Activated T-cell treated with anti-CD3 and anti-CD28 coated beads, Interleukin-2, amount 50 U/mL, for 4 hours (primary cell): ENCODE data around the gene MTSS2. TPM values are rescaled to one million over a fixed set of nuclear protein-coding genes. Genes with fewer than 3 reads are reported as not detected.

ENCODE experiments used
- ATAC-seq, 2 donors: fragments of 200-7000 bp; cut with Tn5 transposase; one replicate each; pipeline ENCODE4 v1.10.0; 2021
- DNase-seq: peaks from one replicate; pipeline ENCODE4 v3.0.0-alpha.2; 2020
- H3K27me3 Mint-ChIP-seq: one replicate; pipeline ENCODE4 v1.8.0; 2021; ENCODE audit warnings: low read depth, mixed read lengths
- H3K36me3 Mint-ChIP-seq: one replicate; pipeline ENCODE4 v1.8.0; 2022; ENCODE audit warnings: mixed read lengths; ENCODE audit not compliant: insufficient read depth
- H3K4me1 Mint-ChIP-seq: one replicate; pipeline ENCODE4 v1.8.0; 2021; ENCODE audit warnings: low read depth, mixed read lengths
- H3K4me3 Mint-ChIP-seq: one replicate; pipeline ENCODE4 v1.8.0; 2021; ENCODE audit warnings: mild to moderate bottlenecking, moderate library complexity, mixed read lengths
- H3K9me3 Mint-ChIP-seq: one replicate; pipeline ENCODE4 v1.8.0; 2021; ENCODE audit warnings: mixed read lengths
- total RNA-seq, 3 donors: library from RNA; stranded (reverse); gene quantifications; one replicate each; pipeline ENCODE4 v1.2.1, GENCODE V29; 2021

Gene MTSS2
- total RNA-seq = 1 to 10 TPM; 1.9 to 7.3 (median 4.3) TPM

DNA sequence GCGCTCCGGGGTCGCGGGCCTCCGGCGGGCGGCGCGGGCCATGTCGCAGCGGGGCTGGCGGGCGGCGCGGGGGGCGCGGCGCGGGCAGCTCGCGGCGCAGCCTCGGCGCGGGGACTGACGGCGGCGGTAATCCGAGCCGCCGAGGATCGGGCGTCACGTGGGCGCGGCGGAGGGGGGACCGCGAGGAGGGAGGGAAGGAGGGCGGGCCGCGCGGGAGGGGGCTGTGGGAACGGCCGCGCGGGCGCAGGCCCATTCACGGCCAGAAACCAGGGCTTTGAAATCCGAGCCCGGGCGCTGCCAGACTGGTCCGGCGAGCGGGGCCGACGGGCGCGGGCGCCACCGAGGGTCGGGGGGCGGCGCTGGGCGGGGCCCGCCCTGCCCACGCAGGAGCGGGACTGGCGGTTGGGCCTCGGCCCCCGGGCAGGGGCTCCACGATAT, at the start of gene MTSS2:
TSS of gene MTSS2 (minus strand) at position 116 of the 438 bp plus-strand sequence. CDS start 262 bp downstream, outside the sequence.
- DNase-seq (no peak), ATAC-seq (peak; percentile 60 to 73)
- Mint-ChIP-seq H3K9me3 (no peaks in the 10 kb centered on the region), H3K4me1 (peaks cover 2% of the 10 kb centered on the region), H3K36me3 (no peaks in the 10 kb centered on the region), H3K4me3 (peak within 1 kb of the TSS; percentile 66), H3K27me3 (peaks cover 21% of the 10 kb centered on the region)

DNA sequence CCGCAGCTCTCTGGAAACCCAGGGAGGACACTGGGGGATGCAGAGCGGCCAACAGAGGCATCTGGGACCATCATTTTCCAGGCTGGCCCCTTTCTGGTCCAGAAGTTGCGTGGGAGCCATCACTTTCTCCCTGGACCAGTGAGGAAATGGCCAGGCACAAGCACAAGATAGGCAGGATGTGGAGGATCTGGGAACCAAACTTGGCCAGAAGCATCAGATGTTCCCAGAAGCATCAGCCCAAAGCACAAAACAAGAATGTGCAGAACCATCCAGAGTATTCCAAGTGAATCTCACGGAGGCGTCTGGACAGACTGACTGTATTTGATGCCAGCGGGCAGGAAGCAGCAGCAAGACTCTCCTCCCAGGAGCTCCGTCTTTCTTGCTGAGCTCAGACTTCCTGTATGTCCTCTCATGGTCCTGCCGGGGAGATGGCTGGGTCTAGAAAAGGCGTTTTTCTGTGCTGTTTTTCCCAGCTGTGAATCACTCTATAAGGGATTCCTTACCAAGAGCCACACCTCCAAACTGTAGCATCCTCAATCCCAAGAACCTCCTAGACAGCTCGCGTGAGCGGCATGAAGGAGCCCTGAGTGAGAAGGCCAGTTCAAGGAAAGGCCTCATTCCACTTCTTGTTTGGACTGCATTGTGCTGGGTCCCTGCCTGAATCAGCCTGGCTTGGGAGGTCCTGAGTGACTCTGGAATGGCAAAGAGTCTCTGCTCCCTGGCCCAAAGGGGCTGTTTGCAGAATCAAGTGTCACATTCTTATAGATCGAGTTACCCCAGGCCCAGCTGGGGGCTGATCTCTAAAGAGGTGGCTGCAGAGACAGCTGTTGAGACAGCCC, 49.5 kb upstream of the MTSS2 start:
- ATAC-seq = no peak
- no peaks in the 10 kb centered on the region for H3K9me3 Mint-ChIP-seq
- H3K27me3 Mint-ChIP-seq = no peaks in the 10 kb centered on the region
- no peak for DNase-seq
- H3K4me3 Mint-ChIP-seq = no peak overlapping the region
- H3K36me3 Mint-ChIP-seq = peaks cover 22% of the 10 kb centered on the region
- H3K4me1 Mint-ChIP-seq = peaks cover 30% of the 10 kb centered on the region

- ATAC-seq (no peak), DNase-seq (no peak)
- Mint-ChIP-seq H3K36me3 (peaks cover 27% of the 10 kb centered on the region), H3K27me3 (no peaks in the 10 kb centered on the region), H3K4me1 (peaks cover 30% of the 10 kb centered on the region), H3K4me3 (no peak overlapping the region), H3K9me3 (no peaks in the 10 kb centered on the region)
Observed at GRCh38 chr16:70734522-70735095, 48.8 kb upstream of the MTSS2 start.

DNA sequence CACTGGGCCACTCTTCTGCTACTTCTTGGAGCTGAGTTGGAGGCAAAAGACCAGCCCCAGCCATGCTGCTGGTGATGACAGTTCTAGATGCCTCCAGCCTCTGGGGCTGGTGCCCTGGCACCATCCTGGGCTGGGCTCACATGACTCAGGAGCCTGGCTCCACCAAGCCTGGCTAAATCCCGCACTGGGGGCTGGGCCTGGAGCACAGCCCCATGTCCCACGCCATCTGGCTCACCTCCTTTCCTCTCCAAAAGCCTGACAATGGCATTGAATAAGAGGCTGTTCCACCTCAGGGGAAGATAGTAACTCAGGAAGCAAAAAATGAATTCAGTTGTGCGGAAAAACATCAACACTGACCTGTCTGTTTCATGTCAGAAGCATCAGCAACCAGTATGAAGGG, 45.1 kb upstream of the MTSS2 start:
- H3K36me3 Mint-ChIP-seq = peaks cover 26% of the 10 kb centered on the region

DNA sequence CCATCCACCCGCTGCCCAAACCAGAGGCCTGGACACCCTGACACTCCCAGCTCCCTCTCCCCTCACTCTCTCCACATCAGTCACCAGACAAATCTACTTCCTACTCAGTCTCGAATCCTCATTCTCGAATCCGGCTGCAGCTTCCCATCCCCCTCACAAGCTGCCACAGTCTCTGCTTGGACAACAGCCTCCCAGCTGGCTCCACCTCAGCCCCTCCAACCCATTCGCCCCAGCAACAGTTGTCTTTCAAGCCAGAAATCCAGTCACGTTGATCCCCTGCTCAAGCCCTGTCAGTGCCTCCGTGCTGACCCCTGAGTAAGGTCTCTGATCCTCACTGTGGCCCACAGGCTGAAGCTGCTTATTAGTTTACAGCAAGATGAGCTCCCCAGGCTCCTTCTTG, 44.2 kb upstream of the MTSS2 start:
- Mint-ChIP-seq H3K4me1 (no peaks in the 10 kb centered on the region), H3K36me3 (peaks cover 29% of the 10 kb centered on the region), H3K9me3 (no peaks in the 10 kb centered on the region), H3K4me3 (no peak overlapping the region), H3K27me3 (no peaks in the 10 kb centered on the region)
- no peak for ATAC-seq
- DNase-seq = no peak

More for the DNA sequence above, 45.1 kb upstream of the MTSS2 start:
- no peak for ATAC-seq
- H3K4me3 Mint-ChIP-seq = no peak overlapping the region
- H3K27me3 Mint-ChIP-seq = no peaks in the 10 kb centered on the region
- H3K4me1 Mint-ChIP-seq = no peaks in the 10 kb centered on the region
- no peak for DNase-seq
- no peaks in the 10 kb centered on the region for H3K9me3 Mint-ChIP-seq

DNA sequence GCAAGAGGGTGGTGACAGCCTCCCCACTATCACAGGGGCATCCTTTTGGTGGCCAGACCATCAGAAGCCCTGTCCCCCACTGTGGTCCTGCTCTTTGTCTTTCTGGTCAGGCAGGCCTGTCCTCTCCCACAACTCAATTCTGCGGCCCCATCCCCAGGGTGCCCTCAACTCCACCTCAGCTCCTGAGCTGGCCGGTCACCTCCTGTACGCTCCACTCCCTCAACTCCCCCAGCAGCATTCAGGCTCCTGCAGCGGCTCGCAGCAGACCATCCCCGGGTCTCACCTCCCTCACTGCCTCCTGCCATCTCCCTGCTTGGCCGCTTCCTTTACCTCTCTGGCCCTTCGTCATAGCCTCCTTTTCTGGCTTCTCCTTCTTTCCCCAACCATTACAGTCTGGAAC, 43.4 kb upstream of the MTSS2 start:
- no peak for DNase-seq
- no peaks in the 10 kb centered on the region for H3K27me3 Mint-ChIP-seq
- peaks cover 29% of the 10 kb centered on the region for H3K36me3 Mint-ChIP-seq
- no peak overlapping the region for H3K4me3 Mint-ChIP-seq
- no peaks in the 10 kb centered on the region for H3K9me3 Mint-ChIP-seq
- no peak for ATAC-seq
- H3K4me1 Mint-ChIP-seq = no peaks in the 10 kb centered on the region

DNA sequence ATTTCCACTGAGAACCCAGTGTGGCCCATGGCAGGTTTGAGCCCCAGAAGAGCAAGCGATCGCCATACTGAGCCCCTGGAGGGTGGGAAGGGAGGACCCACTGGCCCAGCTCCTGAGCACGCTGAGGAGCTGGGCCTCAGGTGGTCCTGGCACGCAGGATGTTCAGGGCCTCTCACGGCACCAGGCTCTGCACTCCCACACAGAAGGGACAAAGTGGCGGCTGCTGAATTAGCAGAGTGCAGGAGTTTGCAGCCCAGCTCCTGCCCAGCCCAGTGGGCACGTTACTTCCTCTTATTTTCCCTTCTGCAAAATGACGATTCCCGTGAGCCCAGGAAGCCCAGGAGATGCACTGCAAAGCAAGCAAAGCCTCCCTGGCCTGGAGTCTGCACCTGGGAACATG, 42.3 kb upstream of the MTSS2 start:
- DNase-seq = no peak
- no peak for ATAC-seq
- no peak overlapping the region for H3K4me3 Mint-ChIP-seq
- H3K4me1 Mint-ChIP-seq = no peaks in the 10 kb centered on the region
- H3K27me3 Mint-ChIP-seq = no peaks in the 10 kb centered on the region
- no peaks in the 10 kb centered on the region for H3K9me3 Mint-ChIP-seq
- peaks cover 27% of the 10 kb centered on the region for H3K36me3 Mint-ChIP-seq

GRCh38 chr16:70726892-70727361, 41.1 kb upstream of the MTSS2 start:
- no peaks in the 10 kb centered on the region for H3K27me3 Mint-ChIP-seq
- ATAC-seq (no peak), DNase-seq (no peak)
- no peak overlapping the region for H3K4me3 Mint-ChIP-seq
- H3K4me1 Mint-ChIP-seq = no peaks in the 10 kb centered on the region
- H3K36me3 Mint-ChIP-seq = peaks cover 28% of the 10 kb centered on the region
- H3K9me3 Mint-ChIP-seq = no peaks in the 10 kb centered on the region

GRCh38 chr16:70725912-70726828, 40.3 kb upstream of the MTSS2 start:
- DNase-seq = no peak
- Mint-ChIP-seq H3K27me3 (no peaks in the 10 kb centered on the region), H3K36me3 (peaks cover 24% of the 10 kb centered on the region), H3K4me3 (no peak overlapping the region), H3K9me3 (no peaks in the 10 kb centered on the region), H3K4me1 (no peaks in the 10 kb centered on the region)
- ATAC-seq = no peak

DNA sequence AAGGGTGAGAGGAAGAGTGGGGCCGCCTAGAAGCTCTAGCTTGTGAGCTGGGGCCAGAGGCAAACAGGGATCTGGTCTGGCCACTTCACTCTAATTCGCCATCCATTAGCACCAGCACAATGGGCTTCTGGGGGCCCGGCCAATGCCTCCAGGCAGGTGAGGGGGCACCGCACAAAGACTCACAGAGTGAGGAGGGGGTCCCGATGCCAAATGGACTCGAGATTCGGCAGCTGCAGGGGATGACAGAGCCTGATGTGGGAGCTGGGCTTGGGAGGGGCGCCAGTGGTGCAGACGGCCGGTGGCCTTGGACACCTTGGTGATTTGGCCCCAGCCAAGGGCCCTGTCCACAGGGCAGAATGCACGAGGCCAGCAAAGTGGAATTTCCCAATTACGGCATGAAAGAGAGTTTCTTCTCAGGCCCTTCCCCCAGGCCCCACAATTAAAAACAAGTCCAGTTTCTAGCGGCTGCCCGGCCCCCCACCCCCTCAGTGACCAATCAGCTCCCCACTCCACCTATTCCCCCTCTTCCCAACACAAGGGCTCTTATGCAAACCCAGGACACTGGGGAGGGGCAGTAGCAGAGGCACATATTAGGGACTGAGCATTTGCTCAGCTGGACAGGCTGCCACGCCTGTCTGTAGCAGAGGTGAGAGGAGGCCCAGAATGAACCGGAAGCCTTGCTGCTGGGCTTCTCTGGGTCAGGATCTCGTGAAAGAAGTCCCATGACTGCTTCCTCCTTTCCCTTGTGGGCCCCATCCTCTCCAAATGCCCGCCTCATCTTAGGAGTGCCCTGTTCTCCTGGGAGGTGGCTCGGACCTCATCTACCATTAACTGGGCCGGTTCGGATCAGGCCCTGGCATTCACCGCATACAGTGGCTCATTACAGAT, 39.4 kb upstream of the MTSS2 start:
- H3K27me3 Mint-ChIP-seq = no peaks in the 10 kb centered on the region
- DNase-seq (no peak), ATAC-seq (no peak)
- H3K4me3 Mint-ChIP-seq = no peak overlapping the region
- no peaks in the 10 kb centered on the region for H3K4me1 Mint-ChIP-seq
- no peaks in the 10 kb centered on the region for H3K9me3 Mint-ChIP-seq
- peaks cover 28% of the 10 kb centered on the region for H3K36me3 Mint-ChIP-seq

DNA sequence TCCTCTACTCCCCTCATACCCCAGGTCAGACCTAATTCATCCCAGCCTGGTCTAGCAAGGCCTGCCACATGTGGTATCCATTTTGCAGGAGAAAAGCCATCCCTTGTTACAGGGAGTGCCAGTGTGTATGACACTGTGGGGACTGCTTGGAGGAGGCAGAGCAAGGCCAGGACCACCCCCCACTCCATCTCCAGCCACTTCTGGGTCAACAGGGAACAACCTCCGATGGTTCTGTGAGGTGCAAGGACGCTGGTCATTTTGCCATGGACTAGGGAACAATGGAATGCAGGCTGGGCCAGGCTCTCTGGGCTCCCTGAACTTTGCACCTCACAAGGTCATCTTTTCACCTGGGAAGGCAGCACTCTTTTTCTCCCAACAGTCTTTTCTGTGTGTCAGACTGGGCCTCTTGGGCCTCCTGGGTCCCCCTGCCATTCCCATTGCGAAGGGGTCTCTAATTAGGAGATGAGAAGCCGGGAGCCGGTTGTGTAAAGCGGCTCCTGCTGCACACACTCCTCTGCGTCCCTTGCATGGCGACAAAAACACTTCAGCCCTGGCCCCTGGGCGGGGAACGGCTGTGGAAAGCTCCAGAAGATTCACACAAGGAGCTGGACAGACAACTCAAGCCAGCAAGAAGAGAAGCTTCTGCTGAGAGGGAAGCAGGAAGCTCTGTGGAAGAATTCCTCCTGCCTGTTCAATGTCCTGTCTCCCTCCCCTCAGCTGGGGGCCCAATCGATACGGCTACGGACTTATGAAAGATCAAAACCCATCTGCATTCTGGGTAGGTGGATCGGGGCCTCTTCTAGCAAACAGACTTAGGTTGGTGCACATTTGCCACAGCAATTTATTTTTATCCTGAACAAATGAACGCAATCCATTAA, 38.5 kb upstream of the MTSS2 start:
- peaks cover 29% of the 10 kb centered on the region for H3K36me3 Mint-ChIP-seq
- DNase-seq (no peak), ATAC-seq (no peak)
- no peak overlapping the region for H3K4me3 Mint-ChIP-seq
- H3K4me1 Mint-ChIP-seq = no peaks in the 10 kb centered on the region
- no peaks in the 10 kb centered on the region for H3K27me3 Mint-ChIP-seq
- no peaks in the 10 kb centered on the region for H3K9me3 Mint-ChIP-seq

- no peaks in the 10 kb centered on the region for H3K9me3 Mint-ChIP-seq
- peaks cover 31% of the 10 kb centered on the region for H3K36me3 Mint-ChIP-seq
- no peaks in the 10 kb centered on the region for H3K27me3 Mint-ChIP-seq
- H3K4me3 Mint-ChIP-seq = no peak overlapping the region
- no peaks in the 10 kb centered on the region for H3K4me1 Mint-ChIP-seq
- DNase-seq = no peak
- ATAC-seq = no peak
Observed at GRCh38 chr16:70723740-70724145, 37.9 kb upstream of the MTSS2 start.
